ENCODE measurements around the gene SCGB1C1.

GRCh38 chr11:199004-199581 lies 6.2 kb downstream of the SCGB1C1 start:
- TF ChIP-seq CTCF (IDR thresholded peaks at IDR 0.05; ENCODE audit: insufficient read depth, low read length, poor library complexity, severe bottlenecking) (no peak), EZH2phosphoT487 (conservative IDR thresholded peaks at IDR 0.05; ENCODE audit: low read length) (no peak)
